ENCODE data around the gene CATSPER3.
A peak's percentile ranks its signal among the peaks of the same experiment; 100 is the strongest.

- TF ChIP-seq POLR2AphosphoS5 (IDR thresholded peaks at IDR 0.05) (peak in 1 of 2 donors; percentile 15), CTCF (IDR thresholded peaks at IDR 0.05) (no peak), POLR2A (IDR thresholded peaks at IDR 0.05; ENCODE audit: low read depth) (no peak)
Measured at GRCh38 chr5:134948911-134949310, 18.8 kb upstream of the CATSPER3 start.

Data from esophagus muscularis mucosa (tissue), 3 donors.